Smooth muscle cell (in vitro differentiated cells): ENCODE measurements around the gene TMEM127. TPM values are rescaled to one million over a fixed set of nuclear protein-coding genes. Genes with fewer than 3 reads are reported as not detected.

Experiments
- DNase-seq: peaks from one replicate; lab custom pipeline; 2025; ENCODE audit not compliant: unreplicated experiment; lab: John Stamatoyannopoulos, UW
- H2AFZ ChIP-seq: fragments of 200-600 bp; sonication (generic); 2 replicates; pipeline ENCODE4 v1.6.0; 2016; ENCODE audit warnings: antibody characterized with exemption, low read depth, mild to moderate bottlenecking
- H3F3A ChIP-seq: fragments of 200-600 bp; sonication (generic); 2 replicates; pipeline ENCODE4 v1.6.0; 2017; ENCODE audit warnings: antibody characterized with exemption, low read depth
- H3K27ac ChIP-seq: fragments of 200-600 bp; sonication (generic); 2 replicates; pipeline ENCODE4 v1.5.1; 2016; ENCODE audit warnings: low read depth, mild to moderate bottlenecking
- H3K27me3 ChIP-seq: fragments of 200-600 bp; sonication (generic); 2 replicates; pipeline ENCODE4 v1.6.1; 2016; ENCODE audit warnings: low read depth, mild to moderate bottlenecking
- H3K36me3 ChIP-seq: fragments of 200-600 bp; sonication (generic); 2 replicates; pipeline ENCODE4 v1.5.1; 2016; ENCODE audit warnings: low read depth
- H3K4me1 ChIP-seq: fragments of 200-600 bp; sonication (generic); 2 replicates; pipeline ENCODE4 v1.5.1; 2016; ENCODE audit warnings: low read depth
- H3K4me2 ChIP-seq: fragments of 200-600 bp; sonication (generic); 2 replicates; pipeline ENCODE4 v1.6.0; 2016; ENCODE audit warnings: mild to moderate bottlenecking
- H3K4me3 ChIP-seq: fragments of 200-600 bp; sonication (generic); 2 replicates; pipeline ENCODE4 v1.5.1; 2016; ENCODE audit warnings: mild to moderate bottlenecking
- H3K79me2 ChIP-seq: fragments of 200-600 bp; sonication (generic); 2 replicates; pipeline ENCODE4 v1.6.0; 2016; ENCODE audit warnings: low read depth, mild to moderate bottlenecking
- H3K9ac ChIP-seq: fragments of 200-600 bp; sonication (generic); 2 replicates; pipeline ENCODE4 v1.6.0; 2016; ENCODE audit warnings: low read depth
- H3K9me3 ChIP-seq: fragments of 200-600 bp; sonication (generic); replicated peaks from 2 replicates; pipeline ENCODE4 v1.5.1; 2016; ENCODE audit warnings: low read depth
- H4K20me1 ChIP-seq: fragments of 200-600 bp; sonication (generic); 2 replicates; pipeline ENCODE4 v1.6.0; 2016; ENCODE audit warnings: low read depth
- WGBS: methylation state at CpG from one replicate; pipeline ENCODE4 v1.1.7; 2016; ENCODE audit warnings: low lambda C conversion rate; 5-methylcytosine and 5-hydroxymethylcytosine counted together
- polyA plus RNA-seq: library from polyadenylated mRNA; unstranded; fragments of >200 nt; fragmentation: Nextera tagmentation; extraction: Ambion mirVana; gene quantifications from 2 replicates; pipeline ENCODE4 v1.2.1, GENCODE V29; 2016
- total RNA-seq: library from RNA; depleted of rRNA; stranded (reverse); fragments of >200 nt; gene quantifications from 2 replicates; pipeline ENCODE4 v1.2.3, GENCODE V29; 2014
- TF ChIP-seq, protein P1 (sequence below): fragments of 200-600 bp; sonication (generic); IDR thresholded peaks from 2 replicates; pipeline ENCODE4 v1.5.1; 2017; ENCODE audit warnings: borderline replicate concordance, mild to moderate bottlenecking, antibody characterized with exemption; ENCODE audit not compliant: insufficient read depth, poor library complexity, severe bottlenecking

The TMEM127 gene
- total and polyA plus RNA-seq, 2 experiments from 2014 or later = 21.9 to 31.8 TPM

GRCh38 chr2:96273763-96274162 lies 8.0 kb upstream of the TMEM127 start:
- TF ChIP-seq, protein P1, sequence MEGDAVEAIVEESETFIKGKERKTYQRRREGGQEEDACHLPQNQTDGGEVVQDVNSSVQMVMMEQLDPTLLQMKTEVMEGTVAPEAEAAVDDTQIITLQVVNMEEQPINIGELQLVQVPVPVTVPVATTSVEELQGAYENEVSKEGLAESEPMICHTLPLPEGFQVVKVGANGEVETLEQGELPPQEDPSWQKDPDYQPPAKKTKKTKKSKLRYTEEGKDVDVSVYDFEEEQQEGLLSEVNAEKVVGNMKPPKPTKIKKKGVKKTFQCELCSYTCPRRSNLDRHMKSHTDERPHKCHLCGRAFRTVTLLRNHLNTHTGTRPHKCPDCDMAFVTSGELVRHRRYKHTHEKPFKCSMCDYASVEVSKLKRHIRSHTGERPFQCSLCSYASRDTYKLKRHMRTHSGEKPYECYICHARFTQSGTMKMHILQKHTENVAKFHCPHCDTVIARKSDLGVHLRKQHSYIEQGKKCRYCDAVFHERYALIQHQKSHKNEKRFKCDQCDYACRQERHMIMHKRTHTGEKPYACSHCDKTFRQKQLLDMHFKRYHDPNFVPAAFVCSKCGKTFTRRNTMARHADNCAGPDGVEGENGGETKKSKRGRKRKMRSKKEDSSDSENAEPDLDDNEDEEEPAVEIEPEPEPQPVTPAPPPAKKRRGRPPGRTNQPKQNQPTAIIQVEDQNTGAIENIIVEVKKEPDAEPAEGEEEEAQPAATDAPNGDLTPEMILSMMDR = no peak
- H3K9ac ChIP-seq = no peak overlapping the region
- H3K79me2 ChIP-seq = no peaks in the 10 kb centered on the region
- H3K9me3 ChIP-seq = no peaks in the 10 kb centered on the region
- H3K27ac ChIP-seq = peak overlapping the region; percentile 44
- no peak overlapping the region for H3K4me3 ChIP-seq
- H3K4me2 ChIP-seq = no peak overlapping the region
- no peaks in the 10 kb centered on the region for H3K4me1 ChIP-seq
- 71% methylated on average over 3 of the region's 3 CpGs for WGBS
- DNase-seq = no peak
- peaks cover 6% of the 10 kb centered on the region for H3K36me3 ChIP-seq
- no peaks in the 10 kb centered on the region for H4K20me1 ChIP-seq
- H3K27me3 ChIP-seq = no peaks in the 10 kb centered on the region
- peaks cover 10% of the 10 kb centered on the region for H3F3A ChIP-seq
- no peak overlapping the region for H2AFZ ChIP-seq

DNA sequence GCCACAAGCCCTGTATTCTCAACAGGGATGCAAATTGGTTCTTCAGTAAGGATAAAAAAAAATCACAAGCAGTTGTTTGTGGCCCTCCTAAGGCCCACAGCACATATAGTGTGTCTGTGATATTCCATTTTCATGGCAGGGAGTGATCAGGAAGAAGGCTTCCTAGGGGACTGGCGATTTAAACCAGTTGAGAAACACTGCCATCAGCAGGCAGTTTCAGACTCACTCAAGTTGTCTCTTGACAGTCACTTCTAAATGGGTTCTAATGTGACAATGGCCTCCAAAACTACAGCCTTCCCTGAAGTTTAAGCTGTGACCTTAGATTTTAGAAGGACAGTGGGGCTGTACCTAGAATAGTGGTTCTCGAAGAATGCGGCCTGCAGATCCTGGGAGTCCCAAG lies 6.2 kb upstream of the TMEM127 start:
- WGBS = 97% methylated on average over 3 of the region's 3 CpGs
- Histone ChIP-seq H3K9ac (no peak overlapping the region), H3K27me3 (no peaks in the 10 kb centered on the region), H4K20me1 (no peaks in the 10 kb centered on the region), H3K4me3 (no peak overlapping the region), H3K27ac (no peak overlapping the region), H3K9me3 (no peaks in the 10 kb centered on the region), H2AFZ (no peak overlapping the region), H3K79me2 (peaks cover 14% of the 10 kb centered on the region), H3K4me1 (no peaks in the 10 kb centered on the region), H3F3A (peaks cover 10% of the 10 kb centered on the region), H3K4me2 (no peak overlapping the region), H3K36me3 (peaks cover 1% of the 10 kb centered on the region)
- TF ChIP-seq, protein P1 = no peak
- DNase-seq = no peak

DNA sequence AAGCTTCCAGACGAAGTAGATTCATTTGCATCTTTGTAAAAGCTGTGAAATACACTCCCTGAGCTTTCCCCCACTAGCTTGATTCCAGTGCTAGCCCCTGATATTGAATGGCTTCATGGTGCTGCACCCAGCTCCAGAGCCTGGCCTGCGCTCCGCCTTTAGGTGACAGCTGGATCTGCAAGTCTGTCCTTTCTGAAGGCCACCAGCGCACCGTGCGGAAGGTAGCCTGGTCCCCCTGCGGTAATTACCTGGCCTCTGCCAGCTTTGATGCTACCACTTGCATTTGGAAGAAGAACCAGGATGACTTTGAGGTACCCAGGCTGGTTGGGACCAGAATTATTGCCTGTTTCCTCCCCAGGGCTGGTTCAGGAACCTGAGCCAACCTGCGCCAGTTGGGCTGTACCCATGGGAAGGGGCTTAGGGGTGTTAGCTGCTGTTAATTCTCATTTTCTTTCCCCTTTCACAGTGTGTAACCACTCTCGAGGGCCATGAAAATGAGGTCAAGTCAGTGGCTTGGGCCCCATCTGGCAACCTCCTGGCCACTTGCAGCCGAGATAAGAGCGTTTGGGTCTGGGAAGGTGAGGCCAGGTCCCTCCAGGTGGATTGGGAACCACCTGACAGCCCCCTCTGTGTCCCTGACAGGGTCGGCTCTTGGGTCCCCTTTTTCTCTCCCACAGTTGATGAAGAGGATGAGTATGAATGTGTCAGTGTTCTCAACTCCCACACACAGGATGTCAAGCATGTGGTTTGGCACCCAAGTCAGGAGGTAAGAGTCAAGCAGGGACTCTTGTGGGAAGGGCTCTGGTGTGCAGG lies 1.6 kb upstream of the TMEM127 start:
- Histone ChIP-seq H3K4me1 (peaks cover 10% of the 10 kb centered on the region), H3K9me3 (no peaks in the 10 kb centered on the region), H2AFZ (no peak overlapping the region), H3K9ac (peak overlapping the region; percentile 83), H3K79me2 (peaks cover 51% of the 10 kb centered on the region), H3K27me3 (no peaks in the 10 kb centered on the region), H4K20me1 (peaks cover 22% of the 10 kb centered on the region), H3K4me3 (peak overlapping the region; percentile 73), H3F3A (peaks cover 6% of the 10 kb centered on the region), H3K36me3 (no peaks in the 10 kb centered on the region), H3K27ac (no peak overlapping the region), H3K4me2 (peak overlapping the region; percentile 88)
- TF ChIP-seq, protein P1 = peak; percentile 19
- WGBS = 77% methylated on average over 12 of the region's 12 CpGs
- DNase-seq = no peak

GRCh38 chr2:96265349-96265839 lies 403 bp downstream of the TMEM127 start:
- WGBS = under 1% methylated on average over 34 of the region's 49 CpGs

More at GRCh38 chr2:96265349-96265839, 403 bp downstream of the TMEM127 start:
- DNase-seq = peak; percentile 57
- H3K4me1 ChIP-seq = peaks cover 10% of the 10 kb centered on the region
- H3F3A ChIP-seq = peaks cover 7% of the 10 kb centered on the region
- H3K9me3 ChIP-seq = no peaks in the 10 kb centered on the region
- peak overlapping the region; percentile 95 for H2AFZ ChIP-seq
- peak overlapping the region; percentile 73 for H3K4me3 ChIP-seq
- H3K36me3 ChIP-seq = no peaks in the 10 kb centered on the region
- no peaks in the 10 kb centered on the region for H3K27me3 ChIP-seq
- H3K27ac ChIP-seq = peak overlapping the region; percentile 73
- TF ChIP-seq, protein P1 = no peak
- H3K79me2 ChIP-seq = peaks cover 64% of the 10 kb centered on the region
- H4K20me1 ChIP-seq = peaks cover 36% of the 10 kb centered on the region
- peak overlapping the region; percentile 93 for H3K9ac ChIP-seq
- peak overlapping the region; percentile 95 for H3K4me2 ChIP-seq
